Superior temporal gyrus (tissue), 1 donor: ENCODE data around the gene H1-8.
A peak's percentile ranks its signal among the peaks of the same experiment; 100 is the strongest.
"Not testable (repeated sequence)": the region's sequence is repeated elsewhere in the genome, so short reads cannot be mapped to it uniquely, and the experiment has no call there.

Experiments
- DNase-seq: peaks from one replicate; pipeline ENCODE4 v3.0.0-alpha.2; 2016; ENCODE audit errors: extremely low spot score

H1-8 gene, protein sequence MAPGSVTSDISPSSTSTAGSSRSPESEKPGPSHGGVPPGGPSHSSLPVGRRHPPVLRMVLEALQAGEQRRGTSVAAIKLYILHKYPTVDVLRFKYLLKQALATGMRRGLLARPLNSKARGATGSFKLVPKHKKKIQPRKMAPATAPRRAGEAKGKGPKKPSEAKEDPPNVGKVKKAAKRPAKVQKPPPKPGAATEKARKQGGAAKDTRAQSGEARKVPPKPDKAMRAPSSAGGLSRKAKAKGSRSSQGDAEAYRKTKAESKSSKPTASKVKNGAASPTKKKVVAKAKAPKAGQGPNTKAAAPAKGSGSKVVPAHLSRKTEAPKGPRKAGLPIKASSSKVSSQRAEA

DNA sequence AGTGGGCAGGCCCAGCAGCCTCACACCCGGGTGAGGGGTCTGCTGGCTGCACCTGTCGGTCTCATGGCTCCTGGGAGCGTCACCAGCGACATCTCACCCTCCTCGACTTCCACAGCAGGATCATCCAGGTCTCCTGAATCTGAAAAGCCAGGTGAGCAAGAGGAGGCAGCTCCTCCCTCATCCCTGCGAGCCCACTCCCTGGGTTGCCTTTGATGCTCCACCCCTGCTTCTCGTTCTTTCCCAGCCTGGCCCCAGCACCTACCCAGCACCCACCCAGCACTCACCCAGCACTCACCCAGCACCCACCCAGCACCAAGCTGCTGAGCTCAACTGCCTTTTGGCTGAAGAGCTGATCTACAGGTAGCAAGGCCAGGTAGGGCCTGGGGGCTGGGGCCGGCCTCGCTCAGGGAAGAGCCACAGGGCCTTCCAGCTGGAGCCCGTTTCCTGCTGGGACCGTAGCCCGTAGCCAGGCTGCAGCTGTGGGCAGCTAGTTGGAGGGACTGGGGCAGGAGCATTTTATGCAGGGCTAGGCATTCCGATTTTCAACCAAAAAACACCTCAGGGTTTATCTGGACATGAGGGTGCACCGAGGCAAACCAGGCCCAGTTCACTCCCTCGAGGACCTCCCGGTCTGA lies at the start of gene H1-8:
Gene H1-8, plus strand, starts transcription at position 20 of the 635 bp plus-strand sequence. Its CDS starts 44 bp downstream, at position 64.
- no peak for DNase-seq

- DNase-seq, result no peak
Measured at GRCh38 chr3:129493206-129493605, 49.8 kb upstream of the H1-8 start.

- DNase-seq, result not testable (repeated sequence)
Measured at GRCh38 chr3:129494499-129494898, 48.5 kb upstream of the H1-8 start.

DNA sequence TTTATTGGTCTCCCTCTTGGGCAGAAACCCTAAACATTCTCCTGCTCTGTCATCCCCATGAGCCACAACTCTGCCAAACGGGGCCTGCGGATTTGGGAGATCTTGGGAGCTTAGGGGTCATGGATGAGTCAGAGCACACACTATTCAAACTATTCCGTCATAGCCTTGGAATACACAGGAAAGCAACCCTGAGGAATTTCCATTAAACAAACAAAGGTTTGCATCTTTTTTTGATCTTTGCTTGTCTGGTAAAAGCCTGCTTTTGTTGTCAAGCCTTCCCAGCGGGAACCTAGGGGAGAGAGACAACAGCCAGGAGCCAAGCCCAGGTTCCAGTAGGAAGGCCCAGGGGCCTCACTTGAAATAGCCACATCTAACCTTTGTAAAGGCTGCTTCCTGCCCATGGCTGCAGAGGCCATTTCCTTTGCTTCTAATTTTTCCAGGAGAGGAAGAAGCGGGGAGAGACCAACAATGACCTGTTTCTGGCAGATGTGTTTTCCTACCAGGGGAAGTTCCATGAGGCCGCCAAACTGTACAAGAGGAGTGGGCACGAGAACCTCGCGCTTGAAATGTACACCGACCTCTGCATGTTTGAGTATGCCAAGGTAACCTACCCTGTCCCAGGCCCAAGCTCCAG lies 47.9 kb upstream of the H1-8 start:
- DNase-seq, result not testable (repeated sequence)

DNA sequence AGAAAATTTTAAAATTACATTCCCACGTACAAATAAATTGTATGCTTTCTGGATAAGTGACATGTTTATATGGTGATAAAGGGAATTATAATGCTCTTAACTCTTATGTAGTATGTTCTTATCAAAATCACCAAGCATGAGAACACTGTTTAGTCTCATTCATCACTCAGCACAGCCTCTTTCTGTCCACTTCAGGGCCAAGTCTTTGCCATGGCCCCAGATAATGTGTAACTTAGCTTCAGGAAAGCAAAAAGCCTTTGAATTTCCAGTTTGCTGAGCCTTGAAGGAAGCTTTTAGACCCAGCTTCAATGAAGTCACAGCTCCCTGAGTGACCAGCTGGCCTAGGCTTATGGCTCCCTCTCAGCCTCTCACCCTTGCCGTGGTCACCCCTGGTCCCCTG lies 45.1 kb upstream of the H1-8 start:
- not testable (repeated sequence) for DNase-seq

DNA sequence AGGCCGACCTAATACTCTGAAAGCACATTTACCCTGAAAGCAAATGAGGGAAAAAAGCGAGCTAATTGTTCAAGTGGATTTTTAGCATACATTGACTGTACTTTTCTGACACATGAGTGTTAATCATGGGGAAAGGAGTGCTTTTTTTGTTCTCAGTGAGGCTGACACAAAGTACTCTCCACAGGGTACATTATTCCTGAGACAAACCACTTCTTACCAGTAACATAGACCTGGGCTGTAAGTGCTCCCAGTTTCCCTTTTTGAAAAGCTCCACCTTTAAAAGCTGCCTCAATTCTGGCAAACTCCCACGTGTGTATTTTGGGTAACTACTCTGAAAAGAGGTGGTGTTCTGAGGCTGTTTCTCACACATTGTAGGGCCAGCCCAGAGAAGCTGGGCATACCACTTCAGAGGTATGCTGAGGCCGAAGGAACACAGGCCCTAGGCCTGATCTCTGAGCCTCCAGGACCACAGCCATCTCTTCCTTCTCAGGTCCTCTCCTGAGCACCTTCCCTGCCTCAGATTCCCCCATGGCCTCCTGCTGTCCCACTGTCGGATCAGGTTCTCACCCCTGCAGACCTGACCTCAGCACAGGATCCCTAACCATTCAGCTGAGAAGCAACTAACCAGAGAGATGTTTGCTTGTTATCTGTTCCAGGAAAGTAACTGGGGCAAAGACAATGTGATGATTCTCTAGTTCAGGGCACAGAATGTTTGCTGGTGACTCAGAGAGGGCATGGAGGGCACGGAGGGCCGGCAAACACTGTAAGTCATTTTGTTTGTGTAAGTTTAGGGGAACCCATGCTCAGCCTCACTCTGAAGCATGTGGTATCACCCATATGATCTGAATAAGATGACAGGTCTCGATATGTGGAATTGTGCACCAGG lies 44.1 kb upstream of the H1-8 start:
- not testable (repeated sequence) for DNase-seq

DNA sequence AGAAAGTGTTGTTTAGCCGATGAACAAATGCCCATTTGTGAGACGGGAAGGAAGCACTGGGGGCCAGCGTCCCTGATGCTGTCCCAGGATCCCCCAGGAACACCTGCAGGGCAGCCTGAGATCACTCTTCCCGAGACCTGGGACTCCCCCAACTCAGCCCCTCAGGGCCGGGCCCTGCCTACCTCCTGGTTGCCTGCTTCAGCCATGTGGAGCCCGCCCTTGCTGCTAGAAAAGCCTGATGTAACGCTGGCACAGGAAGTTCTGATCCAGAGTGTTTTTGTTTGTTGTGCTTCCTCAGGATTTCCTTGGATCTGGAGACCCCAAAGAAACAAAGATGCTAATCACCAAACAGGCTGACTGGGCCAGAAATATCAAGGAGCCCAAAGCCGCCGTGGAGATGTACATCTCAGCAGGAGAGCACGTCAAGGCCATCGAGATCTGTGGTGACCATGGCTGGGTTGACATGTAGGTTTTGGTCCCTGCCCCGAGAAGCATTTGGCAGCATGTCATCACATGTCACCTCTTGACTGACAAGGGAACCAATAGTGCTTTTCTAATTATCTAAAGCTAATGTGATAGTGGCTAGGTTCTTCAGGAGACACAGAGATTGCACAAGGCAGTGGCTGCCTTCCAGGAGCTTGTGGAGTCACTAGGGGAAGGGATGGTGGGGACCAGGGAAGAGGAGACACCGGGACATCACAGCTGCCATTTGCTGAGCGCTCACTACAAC lies 43.2 kb upstream of the H1-8 start:
- not testable (repeated sequence) for DNase-seq

GRCh38 chr3:129500334-129500658 lies 42.7 kb upstream of the H1-8 start:
- no peak for DNase-seq

DNA sequence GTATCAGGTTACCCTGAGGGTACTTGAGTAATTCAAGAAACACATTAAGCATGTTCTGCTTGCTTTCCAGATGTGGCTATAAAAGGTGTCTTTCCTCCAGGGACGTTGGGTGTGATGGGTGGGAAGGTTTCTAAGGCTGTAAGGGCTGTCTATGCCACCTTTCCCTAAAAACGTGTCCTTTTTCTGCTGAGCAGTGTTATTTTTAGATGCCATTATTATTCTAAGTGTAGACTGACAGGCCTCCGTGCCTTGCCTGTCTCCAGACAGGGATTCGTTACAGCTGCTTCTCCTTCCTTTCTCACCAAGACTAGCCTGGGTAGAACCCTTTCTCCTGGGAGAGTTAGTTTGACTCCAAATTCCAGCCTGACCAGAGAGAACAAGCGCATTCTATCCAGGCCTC lies 41.3 kb upstream of the H1-8 start:
- DNase-seq, result no peak

- no peak for DNase-seq
Measured at GRCh38 chr3:129502641-129503408, 40.1 kb upstream of the H1-8 start.

DNA sequence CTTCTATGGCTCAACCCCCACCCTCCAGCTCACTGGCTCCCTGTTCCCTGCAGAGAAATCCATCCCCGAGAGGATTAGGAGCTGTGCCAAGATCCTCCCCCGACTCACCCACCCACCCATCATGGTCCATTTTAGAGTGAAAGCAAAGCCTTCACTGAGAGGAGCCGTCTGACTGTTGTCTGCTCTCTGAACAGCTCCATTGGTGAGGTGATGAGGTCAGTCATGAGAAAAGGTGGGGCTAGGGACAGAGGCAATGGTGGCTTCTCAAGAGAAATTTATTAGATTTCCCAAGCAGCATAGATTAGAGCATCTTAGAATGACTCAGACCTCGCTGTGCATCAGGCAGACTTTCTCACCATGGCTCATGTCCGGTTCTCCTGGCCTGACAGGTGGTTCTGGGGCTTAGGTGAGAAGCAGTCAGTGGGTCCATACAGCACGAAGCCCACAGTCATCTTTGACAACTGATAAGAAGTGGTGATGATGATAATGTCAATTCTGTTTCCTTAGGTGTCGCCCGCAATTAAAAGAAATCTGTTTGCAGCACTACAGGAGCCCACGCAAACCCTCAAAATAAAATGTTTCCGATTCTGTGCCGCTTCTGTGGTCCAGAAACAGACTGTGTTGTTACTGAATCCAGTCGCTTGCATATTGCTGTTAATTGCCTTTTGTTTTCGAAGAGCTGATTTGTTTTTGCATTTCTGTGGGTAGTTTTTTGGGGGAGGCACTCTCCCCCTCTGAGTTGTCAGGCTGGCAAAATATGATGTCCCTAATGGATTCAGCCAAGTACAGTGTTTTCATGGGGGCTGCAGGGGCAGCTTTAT lies 39.3 kb upstream of the H1-8 start:
- DNase-seq, result peak; percentile 50

DNA sequence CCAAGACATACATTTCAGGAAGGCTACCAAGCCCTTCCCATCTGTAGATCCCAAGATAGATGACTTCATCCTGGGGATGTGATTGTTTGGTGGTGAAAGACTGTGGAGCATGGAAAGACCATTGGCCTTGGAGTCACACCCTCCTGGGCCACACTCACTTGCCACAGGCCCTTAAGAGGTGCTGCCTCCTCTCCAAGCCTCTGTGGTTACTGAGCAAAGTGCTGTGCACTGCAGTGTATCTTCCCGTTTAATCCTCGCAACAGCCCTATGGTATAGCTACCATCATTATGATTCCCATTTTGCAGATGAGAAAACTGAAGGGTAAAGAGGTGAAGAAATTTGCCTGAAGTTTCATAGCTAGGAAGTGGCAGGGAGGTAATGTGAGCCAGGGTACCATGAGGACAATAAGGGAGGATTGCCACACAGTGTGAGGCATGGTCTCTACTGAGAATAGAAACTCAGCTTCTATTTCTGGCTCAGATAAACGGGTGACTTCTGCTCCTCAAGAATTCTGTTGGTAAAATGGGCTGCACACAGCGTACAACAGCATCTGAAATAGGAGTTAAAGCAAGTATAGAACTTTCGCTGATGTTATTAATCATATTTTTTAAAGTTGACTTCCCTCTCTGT lies 38.4 kb upstream of the H1-8 start:
- DNase-seq, result no peak

DNA sequence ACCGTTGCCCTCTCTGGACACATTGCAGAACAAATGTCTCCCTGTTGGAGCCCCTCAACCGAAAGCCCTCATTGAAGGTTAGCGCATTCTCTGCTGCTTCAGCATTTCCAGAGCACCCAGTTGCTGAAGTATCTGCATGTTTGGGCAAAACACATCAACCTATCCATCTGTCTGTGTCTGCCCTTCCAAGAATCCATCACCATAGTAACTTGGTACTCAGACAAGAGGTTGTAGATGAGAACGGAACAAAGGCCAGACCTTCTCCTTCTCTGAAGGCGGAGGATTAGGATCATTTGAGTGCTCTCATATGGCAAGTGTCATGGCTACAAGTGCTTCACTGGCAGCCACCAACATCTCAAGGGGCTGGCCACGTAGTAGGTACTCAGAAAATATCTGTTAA lies 37.6 kb upstream of the H1-8 start:
- no peak for DNase-seq

DNA sequence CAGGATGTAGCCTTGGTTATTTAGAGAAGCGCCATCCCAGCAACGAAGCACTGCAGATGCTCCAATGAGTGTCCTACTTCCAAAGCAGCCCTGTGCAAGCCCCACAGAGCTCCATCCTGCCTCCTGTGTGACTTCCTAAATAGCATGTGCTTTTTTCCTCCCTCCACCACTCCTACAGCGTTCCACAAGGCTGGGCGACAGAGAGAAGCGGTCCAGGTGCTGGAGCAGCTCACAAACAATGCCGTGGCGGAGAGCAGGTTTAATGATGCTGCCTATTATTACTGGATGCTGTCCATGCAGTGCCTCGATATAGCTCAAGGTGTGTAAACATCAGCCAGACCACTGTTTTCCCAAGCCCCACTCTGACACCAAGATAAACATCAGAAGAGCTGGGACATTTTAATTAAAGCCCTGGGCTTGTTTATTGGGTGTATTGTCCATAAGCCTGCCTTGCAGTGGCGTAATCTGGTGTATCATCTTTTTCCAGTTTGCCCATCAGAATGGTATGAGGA lies 36.7 kb upstream of the H1-8 start:
- peak; percentile 56 for DNase-seq

GRCh38 chr3:129507181-129507831 lies 35.7 kb upstream of the H1-8 start:
- peak; percentile 80 for DNase-seq

GRCh38 chr3:129512595-129512994 lies 30.4 kb upstream of the H1-8 start:
- no peak for DNase-seq

DNA sequence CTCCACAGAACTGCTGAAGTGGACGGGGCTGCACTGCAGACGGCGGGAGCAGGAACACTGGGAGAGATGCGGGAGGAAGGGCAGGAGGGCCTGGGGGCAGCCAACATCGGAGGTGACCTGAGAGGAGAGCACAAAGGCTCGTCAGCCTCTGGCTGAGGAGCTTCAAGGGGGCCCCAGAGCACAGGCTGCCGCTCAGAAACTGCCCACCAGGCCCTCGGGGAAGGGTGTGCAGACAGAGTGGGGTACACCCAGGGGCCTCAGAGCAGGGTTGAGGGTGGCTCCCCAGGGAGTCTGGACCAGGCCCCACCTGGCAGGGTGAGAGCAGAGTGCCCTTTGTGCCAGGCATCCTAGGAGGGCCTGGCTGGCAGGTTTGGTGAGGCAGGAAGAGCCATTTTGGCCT lies 29.3 kb upstream of the H1-8 start:
- no peak for DNase-seq

DNA sequence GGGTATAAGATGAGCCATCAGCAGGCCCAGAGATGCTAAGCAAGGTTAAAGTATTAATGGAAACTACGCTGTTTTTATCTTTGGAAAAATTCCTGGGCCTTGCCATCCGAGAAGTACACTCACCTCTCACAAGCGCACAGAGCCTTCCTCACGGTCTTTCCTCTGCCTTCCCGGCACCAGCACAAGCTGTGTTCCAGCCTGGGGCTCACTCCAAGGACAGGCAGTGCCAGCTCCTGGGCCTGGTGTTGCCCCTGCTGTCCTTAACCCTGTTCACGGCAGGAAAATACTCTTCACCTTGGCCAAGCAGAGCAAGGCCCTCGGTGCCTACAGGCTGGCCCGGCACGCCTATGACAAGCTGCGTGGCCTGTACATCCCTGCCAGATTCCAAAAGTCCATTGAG lies 28.9 kb upstream of the H1-8 start:
- DNase-seq, result no peak

DNA sequence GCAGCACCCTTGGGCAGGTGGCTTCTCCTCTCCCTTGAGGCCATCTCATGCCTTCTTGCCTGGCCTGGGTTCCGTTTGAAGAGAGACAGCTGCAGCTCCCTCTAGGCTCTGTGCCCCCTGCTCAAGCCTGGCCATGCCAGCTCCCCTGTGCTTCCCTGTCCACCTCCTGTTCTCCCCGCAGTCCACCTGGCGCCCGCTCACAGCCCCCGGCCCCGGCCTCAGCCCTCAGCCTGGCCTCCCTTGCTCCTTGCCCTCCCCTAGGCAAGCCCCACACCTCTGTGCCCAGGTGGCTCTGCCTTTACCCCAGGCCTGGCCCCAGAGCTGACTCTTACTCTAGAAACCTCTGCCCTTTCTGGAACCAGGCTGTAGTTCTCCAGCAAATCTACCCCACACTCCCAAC lies 28.4 kb upstream of the H1-8 start:
- no peak for DNase-seq
